Suprapubic skin (tissue), 4 donors: ENCODE results near the gene MROH2B.

Source experiments
- EP300 ChIP-seq: sonication (generic); formaldehyde crosslinking; IDR thresholded peaks from one replicate; pipeline ENCODE4 v1.6.1; 2017; ENCODE audit warnings: antibody characterized with exemption
- POLR2A ChIP-seq, 2 donors: fragments of 450-650 bp; IDR thresholded peaks; one replicate each; pipeline ENCODE4 v1.6.1; 2017; ENCODE audit warnings: antibody characterized with exemption in 2 of 2, mild to moderate bottlenecking in 2 of 2, moderate library complexity in 2 of 2
- POLR2AphosphoS5 ChIP-seq, 3 donors: sonication (generic); formaldehyde crosslinking; IDR thresholded peaks; one replicate each; pipeline ENCODE4 v1.6.1; 2017; ENCODE audit warnings: antibody characterized with exemption in 3 of 3
- TF ChIP-seq, protein P1 (sequence below), 2 donors: fragments of 200-600 bp in 1 of 2; fragments of 450-650 bp in 1 of 2; sonication (generic) in 1 of 2; IDR thresholded peaks; one replicate each; pipeline ENCODE4 v1.5.1; 2016 to 2019; ENCODE audit warnings: antibody characterized with exemption in 2 of 2, mild to moderate bottlenecking in 1 of 2, moderate library complexity in 1 of 2

GRCh38 chr5:41083306-41083705 lies 12.2 kb upstream of the MROH2B start:
- TF ChIP-seq, protein P1, sequence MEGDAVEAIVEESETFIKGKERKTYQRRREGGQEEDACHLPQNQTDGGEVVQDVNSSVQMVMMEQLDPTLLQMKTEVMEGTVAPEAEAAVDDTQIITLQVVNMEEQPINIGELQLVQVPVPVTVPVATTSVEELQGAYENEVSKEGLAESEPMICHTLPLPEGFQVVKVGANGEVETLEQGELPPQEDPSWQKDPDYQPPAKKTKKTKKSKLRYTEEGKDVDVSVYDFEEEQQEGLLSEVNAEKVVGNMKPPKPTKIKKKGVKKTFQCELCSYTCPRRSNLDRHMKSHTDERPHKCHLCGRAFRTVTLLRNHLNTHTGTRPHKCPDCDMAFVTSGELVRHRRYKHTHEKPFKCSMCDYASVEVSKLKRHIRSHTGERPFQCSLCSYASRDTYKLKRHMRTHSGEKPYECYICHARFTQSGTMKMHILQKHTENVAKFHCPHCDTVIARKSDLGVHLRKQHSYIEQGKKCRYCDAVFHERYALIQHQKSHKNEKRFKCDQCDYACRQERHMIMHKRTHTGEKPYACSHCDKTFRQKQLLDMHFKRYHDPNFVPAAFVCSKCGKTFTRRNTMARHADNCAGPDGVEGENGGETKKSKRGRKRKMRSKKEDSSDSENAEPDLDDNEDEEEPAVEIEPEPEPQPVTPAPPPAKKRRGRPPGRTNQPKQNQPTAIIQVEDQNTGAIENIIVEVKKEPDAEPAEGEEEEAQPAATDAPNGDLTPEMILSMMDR (IDR thresholded peaks at IDR 0.05), result no peak
- TF ChIP-seq POLR2A (IDR thresholded peaks at IDR 0.05) (no peak), EP300 (no peak), POLR2AphosphoS5 (IDR thresholded peaks at IDR 0.05) (no peak)
